Pancreas (tissue), 10 donors: ENCODE results near the gene SEL1L. TPM values are rescaled to one million over a fixed set of nuclear protein-coding genes. Genes with fewer than 3 reads are reported as not detected.

Experiments used
- ATAC-seq, 4 donors: fragments of 200-7000 bp; cut with Tn5 transposase; one replicate each; pipeline versions ENCODE4 v1.8.0 to v1.9.1; 2020; ENCODE audit warnings: mild to moderate bottlenecking in 4 of 4, moderate library complexity in 4 of 4
- DNase-seq, 6 donors: peaks; one replicate each; pipeline ENCODE4 v3.0.0-alpha.2; 2020
- FAIRE-seq: peaks from 2 replicates; lab custom pipeline; 2012; peaks lifted over from hg19 to GRCh38; lab: Jason Lieb, UNC
- H3K27ac ChIP-seq, 4 donors: fragments of 200-600 bp; sonication (generic); 1 replicate in 3 of 4; 2 replicates in 1 of 4; pipeline versions ENCODE4 v1.5.0 to v1.8.0; 2020
- H3K27me3 ChIP-seq, 4 donors: fragments of 200-600 bp; one replicate each; pipeline ENCODE4 v1.8.0; 2021
- H3K36me3 ChIP-seq, 3 donors: fragments of 200-600 bp; sonication (generic) in 1 of 3; one replicate each; pipeline versions ENCODE4 v1.5.0 to v1.8.0; 2020 to 2021
- H3K4me1 ChIP-seq, 3 donors: fragments of 200-600 bp; one replicate each; pipeline ENCODE4 v1.8.0; 2021
- H3K4me3 ChIP-seq, 4 donors: fragments of 200-600 bp; sonication (generic) in 2 of 4; one replicate each; pipeline versions ENCODE4 v1.5.0 to v1.8.0; 2020 to 2021
- H3K9me3 ChIP-seq, 4 donors: fragments of 200-600 bp; one replicate each; pipeline ENCODE4 v1.8.0; 2021
- WGBS, 2 donors: extraction: QIAGEN DNeasy Blood & Tissue Kit; methylation state at CpG; one replicate each; pipeline ENCODE4 v1.1.7; 2013; 5-methylcytosine and 5-hydroxymethylcytosine counted together
- intact Hi-C, 3 donors: fragments of 100-400 bp; cut with DNase I; formaldehyde crosslinking; loops; one replicate each; pipeline versions ENCODE4 v1.11.1 to v1.14.2; 2022
- polyA plus RNA-seq, 2 donors: library from polyadenylated mRNA; stranded (reverse); fragments of 200-250 nt; gene quantifications; one replicate each; pipeline ENCODE4 v1.2.3, GENCODE V29; 2013
- total RNA-seq, 6 donors: library from RNA; stranded (reverse); fragmentation: NEBNext Ultra II Directional in 4 of 6; extraction: Animal tissue kit (Norgen Biotek cat#: 25700) in 4 of 6; gene quantifications; one replicate each; pipeline versions ENCODE4 v1.2.1 to v1.2.4, GENCODE V29; 2021 to 2023
- TF ChIP-seq, protein P1 (sequence below), 4 donors: fragments of 200-600 bp; sonication (generic) in 3 of 4; IDR thresholded peaks; one replicate each; pipeline versions ENCODE4 v1.5.0 to v1.8.0; 2021; ENCODE audit warnings: antibody characterized with exemption in 4 of 4
- donor health status: healthy with polysubstance abuse.
- donor health status: DM: no; HTN: no; CAD: no; lungs with moderate emphysema.
- donor health status: DM: no; HTN: no; CAD: no.
- donor health status: control.
- donor health status: control.
- donor health status: Bipolar disorder and iron deficiency.
- donor health status: DM: yes; HTN: yes; CAD: no.
- donor health status: DM: no; HTN: no; CAD: no.
- donor health status: DM: no; HTN: no; CAD: no.
- donor health status: DM: yes; HTN: yes; CAD: no.

SEL1L gene
- total and polyA plus RNA-seq, 8 donors, result 54.5 to 763 (median 423) TPM

DNA sequence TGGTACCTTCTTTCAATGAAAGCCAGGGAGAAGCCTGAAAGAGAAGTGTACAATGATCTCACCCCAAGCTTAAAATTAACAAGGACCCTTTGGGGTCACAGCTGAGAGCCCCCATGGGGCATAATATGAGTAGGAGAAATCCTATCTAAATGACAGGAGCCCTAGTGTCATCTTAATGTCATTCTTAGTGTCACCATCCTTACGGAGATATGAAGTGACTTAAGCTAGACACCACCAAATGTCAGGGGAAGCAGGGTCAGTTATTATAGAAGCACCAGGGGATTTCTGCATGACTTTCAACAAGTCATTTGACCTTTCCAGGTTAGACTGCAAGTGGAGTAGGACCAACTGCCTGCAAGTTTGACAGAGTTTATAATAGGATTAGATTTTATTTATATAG, 104.6 kb downstream of the SEL1L start:
- DNase-seq (no peak), FAIRE-seq (no peak), ATAC-seq (no peak)
- H3K4me1 ChIP-seq, result no peaks in the 10 kb centered on the region
- no peak overlapping the region for H3K27ac ChIP-seq
- TF ChIP-seq, protein P1, sequence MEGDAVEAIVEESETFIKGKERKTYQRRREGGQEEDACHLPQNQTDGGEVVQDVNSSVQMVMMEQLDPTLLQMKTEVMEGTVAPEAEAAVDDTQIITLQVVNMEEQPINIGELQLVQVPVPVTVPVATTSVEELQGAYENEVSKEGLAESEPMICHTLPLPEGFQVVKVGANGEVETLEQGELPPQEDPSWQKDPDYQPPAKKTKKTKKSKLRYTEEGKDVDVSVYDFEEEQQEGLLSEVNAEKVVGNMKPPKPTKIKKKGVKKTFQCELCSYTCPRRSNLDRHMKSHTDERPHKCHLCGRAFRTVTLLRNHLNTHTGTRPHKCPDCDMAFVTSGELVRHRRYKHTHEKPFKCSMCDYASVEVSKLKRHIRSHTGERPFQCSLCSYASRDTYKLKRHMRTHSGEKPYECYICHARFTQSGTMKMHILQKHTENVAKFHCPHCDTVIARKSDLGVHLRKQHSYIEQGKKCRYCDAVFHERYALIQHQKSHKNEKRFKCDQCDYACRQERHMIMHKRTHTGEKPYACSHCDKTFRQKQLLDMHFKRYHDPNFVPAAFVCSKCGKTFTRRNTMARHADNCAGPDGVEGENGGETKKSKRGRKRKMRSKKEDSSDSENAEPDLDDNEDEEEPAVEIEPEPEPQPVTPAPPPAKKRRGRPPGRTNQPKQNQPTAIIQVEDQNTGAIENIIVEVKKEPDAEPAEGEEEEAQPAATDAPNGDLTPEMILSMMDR (IDR thresholded peaks at IDR 0.05), result no peak
- intact Hi-C loops, result no loop called here
- no peak overlapping the region for H3K4me3 ChIP-seq
- 88 to 96% methylated on average over 1 of the region's 1 CpG for WGBS, 2 donors
- no peaks in the 10 kb centered on the region for H3K27me3 ChIP-seq
- H3K9me3 ChIP-seq, result no peaks in the 10 kb centered on the region
- no peaks in the 10 kb centered on the region for H3K36me3 ChIP-seq

DNA sequence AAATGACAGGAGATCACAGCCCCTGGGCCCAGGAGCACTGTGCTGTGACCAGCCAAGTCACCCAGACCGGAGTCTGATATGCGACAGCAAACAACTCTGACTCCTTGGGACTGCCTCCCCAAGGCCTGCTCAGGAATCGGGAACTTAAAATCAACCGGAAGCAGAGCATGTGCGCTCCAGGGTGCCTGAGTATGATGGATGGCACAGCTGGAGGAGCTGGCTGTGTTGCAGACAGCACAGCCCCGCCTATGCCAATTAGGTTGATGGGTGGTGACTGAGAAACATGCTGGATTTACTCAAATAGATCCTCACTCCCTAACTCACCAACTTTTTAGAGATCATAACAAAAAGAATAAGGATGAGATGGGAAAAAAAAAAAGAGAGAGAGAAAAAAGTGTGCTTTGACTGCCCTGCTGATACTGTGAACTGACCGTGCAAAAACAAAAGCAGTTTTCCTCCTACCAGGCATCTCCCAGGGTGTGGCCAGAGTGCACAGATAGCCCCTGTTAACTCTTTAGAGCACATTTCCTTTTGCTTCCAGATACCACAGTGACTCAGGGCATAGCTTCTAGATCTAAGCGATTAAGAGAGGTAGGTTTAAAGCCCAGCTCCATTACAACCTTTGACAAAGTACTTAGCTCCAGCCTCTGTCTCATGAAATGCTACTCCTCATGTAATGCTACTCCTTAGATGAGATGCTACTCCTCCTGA, 106.2 kb downstream of the SEL1L start:
- Histone ChIP-seq H3K27ac (no peak overlapping the region), H3K4me3 (no peak overlapping the region), H3K4me1 (no peaks in the 10 kb centered on the region), H3K36me3 (no peaks in the 10 kb centered on the region), H3K9me3 (no peaks in the 10 kb centered on the region), H3K27me3 (no peaks in the 10 kb centered on the region)
- 53 to 54% methylated on average over 8 of the region's 8 CpGs for WGBS, 2 donors
- DNase-seq (no peak), FAIRE-seq (no peak), ATAC-seq (peak in 3 of 4 donors; percentile 34 to 64 (median 62))
- TF ChIP-seq, protein P1 (IDR thresholded peaks at IDR 0.05), result no peak
- intact Hi-C loops, result no loop called here

DNA sequence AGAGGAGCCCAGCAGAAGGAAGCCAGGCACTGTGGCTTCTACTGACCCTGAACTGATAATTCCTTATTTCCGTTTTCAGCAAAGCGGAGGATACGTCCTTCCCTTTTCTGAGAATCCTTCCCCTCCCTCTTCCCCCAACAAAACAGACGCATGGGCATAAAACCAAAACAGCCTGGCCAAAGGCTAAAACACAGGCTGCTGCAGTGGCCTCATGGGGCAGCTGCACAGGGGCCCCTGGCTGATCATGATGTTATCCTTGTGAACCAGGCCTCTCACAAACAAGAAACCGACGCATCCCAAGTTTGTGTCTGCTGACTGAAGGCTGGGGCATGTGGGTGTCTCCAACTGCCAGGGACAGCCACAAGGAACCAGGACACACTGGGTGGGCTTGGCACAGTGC, 110.1 kb downstream of the SEL1L start:
- 80 to 82% methylated on average over 6 of the region's 6 CpGs for WGBS, 2 donors
- no peaks in the 10 kb centered on the region for H3K36me3 ChIP-seq
- DNase-seq (no peak), FAIRE-seq (no peak), ATAC-seq (peak in 3 of 4 donors; percentile 39 to 75 (median 59))
- no peak overlapping the region for H3K4me3 ChIP-seq
- H3K4me1 ChIP-seq, result no peaks in the 10 kb centered on the region
- TF ChIP-seq, protein P1 (IDR thresholded peaks at IDR 0.05), result no peak
- no peaks in the 10 kb centered on the region for H3K27me3 ChIP-seq
- no peaks in the 10 kb centered on the region for H3K9me3 ChIP-seq
- intact Hi-C loops, result no loop called here
- no peak overlapping the region for H3K27ac ChIP-seq

Other genes starting within 250 kb of the SEL1L start
- 1 to 10 TPM; 1.0 to 4.6 (median 2.8) TPM for gene STON2, start 133.5 kb downstream of the SEL1L start, total RNA-seq
- gene STON2, start 133.5 kb downstream of the SEL1L start, polyA plus RNA-seq, result 1 to 10 TPM in 1 of 2 donors, under 1 TPM in 1; 0.76 to 1.7 TPM